IMR-90 (cell line): ENCODE measurements around the gene NPAS3. TPM values are rescaled to one million over a fixed set of nuclear protein-coding genes. Genes with fewer than 3 reads are reported as not detected.

Source experiments
- ATAC-seq: fragments of 200-7000 bp; cut with Tn5 transposase; 2 replicates; pipeline ENCODE4 v1.9.1; 2020; ENCODE audit warnings: low read depth, mild to moderate bottlenecking, moderate library complexity
- BruUV-seq: library from RNA; stranded (reverse); fragments of 400-500 nt; replicated peaks from 2 replicates; lab custom pipeline; 2021; lab: Mats Ljungman, UMichigan
- CTCF ChIA-PET: fragments of 300-600 bp; formaldehyde crosslinking; extraction: SDS; loops from one replicate; lab custom pipeline; 2021; ENCODE audit warnings: antibody characterized with exemption; lab: Yijun Ruan, JAX
- POLR2A ChIA-PET: fragments of 300-600 bp; sonication (Branson Sonifier 250); formaldehyde crosslinking; loops from one replicate; lab custom pipeline; 2022; ENCODE audit warnings: antibody characterized with exemption; ENCODE audit not compliant: unreplicated experiment; lab: Charles Lee
- DNase-seq: peaks from one replicate; pipeline ENCODE4 v3.0.0; 2013
- H2AFZ ChIP-seq: replicated peaks from 2 replicates; pipeline ENCODE3; 2013; ENCODE audit warnings: low read length, mild to moderate bottlenecking; ENCODE audit not compliant: poor library complexity
- H2AK5ac ChIP-seq: 2 replicates; pipeline ENCODE4 v1.6.1; 2013; ENCODE audit warnings: low read depth, low read length, inconsistent platforms
- H2AK9ac ChIP-seq: replicated peaks from 2 replicates; pipeline ENCODE3; 2013; ENCODE audit warnings: mild to moderate bottlenecking, low read depth, low read length, moderate library complexity; ENCODE audit not compliant: poor library complexity
- H2BK120ac ChIP-seq: 2 replicates; pipeline ENCODE4 v1.6.1; 2013; ENCODE audit warnings: low read depth, low read length, inconsistent platforms
- H2BK15ac ChIP-seq: 3 replicates; pipeline ENCODE4 v1.6.1; 2013; ENCODE audit warnings: low read depth, low read length, inconsistent platforms
- H2BK20ac ChIP-seq: 2 replicates; pipeline ENCODE4 v1.6.1; 2013; ENCODE audit warnings: low read depth, mild to moderate bottlenecking, inconsistent platforms, low read length, moderate library complexity
- H2BK5ac ChIP-seq: 2 replicates; pipeline ENCODE4 v1.6.1; 2013; ENCODE audit warnings: mild to moderate bottlenecking, low read depth, low read length, inconsistent platforms; ENCODE audit not compliant: poor library complexity, severe bottlenecking
- H3K14ac ChIP-seq: replicated peaks from 2 replicates; pipeline ENCODE4 v1.6.1; 2013; ENCODE audit warnings: low read depth, low read length, inconsistent platforms
- H3K18ac ChIP-seq: 2 replicates; pipeline ENCODE4 v1.6.1; 2013; ENCODE audit warnings: low read depth, low read length, control low read depth
- H3K23ac ChIP-seq: 2 replicates; pipeline ENCODE4 v1.6.1; 2013; ENCODE audit warnings: low read depth, low read length, inconsistent platforms
- H3K27ac ChIP-seq: 2 replicates; pipeline ENCODE4 v1.5.1; 2013; ENCODE audit warnings: mild to moderate bottlenecking, control low read depth, low read length; ENCODE audit not compliant: insufficient read depth
- H3K27me3 ChIP-seq: 2 replicates; pipeline ENCODE4 v1.6.1; 2013; ENCODE audit warnings: low read length; ENCODE audit not compliant: control insufficient read depth, insufficient read depth
- H3K36me3 ChIP-seq: 2 replicates; pipeline ENCODE4 v1.6.1; 2013; ENCODE audit warnings: low read length, mixed read lengths; ENCODE audit not compliant: control insufficient read depth, insufficient read depth
- H3K4ac ChIP-seq: 2 replicates; pipeline ENCODE4 v1.6.1; 2013; ENCODE audit warnings: low read depth, low read length, inconsistent platforms
- H3K4me1 ChIP-seq: 2 replicates; pipeline ENCODE4 v1.6.1; 2013; ENCODE audit warnings: low read length, mixed read lengths; ENCODE audit not compliant: control insufficient read depth, insufficient read depth
- H3K4me2 ChIP-seq: 2 replicates; pipeline ENCODE4 v1.6.1; 2013; ENCODE audit warnings: low read depth, mild to moderate bottlenecking, control low read depth, low read length, moderate library complexity
- H3K4me3 ChIP-seq: 2 replicates; pipeline ENCODE4 v1.5.1; 2013; ENCODE audit warnings: low read depth, mild to moderate bottlenecking, control low read depth, low read length, moderate library complexity; ENCODE audit not compliant: insufficient read depth
- H3K56ac ChIP-seq: 2 replicates; pipeline ENCODE4 v1.6.1; 2013; ENCODE audit warnings: low read length, inconsistent platforms; ENCODE audit not compliant: insufficient read depth; ENCODE audit errors: extremely low read depth
- H3K79me1 ChIP-seq, 2 experiments: 2 replicates each; pipeline ENCODE4 v1.6.1; 2013; ENCODE audit warnings: low read length in 2 of 2, inconsistent platforms in 1 of 2, low read depth in 1 of 2
- H3K9ac ChIP-seq: 2 replicates; pipeline ENCODE4 v1.6.1; 2013; ENCODE audit warnings: low read depth, low read length, control low read depth
- H3K9me1 ChIP-seq: 2 replicates; pipeline ENCODE4 v1.6.1; 2013; ENCODE audit warnings: low read length, inconsistent platforms; ENCODE audit not compliant: insufficient read depth
- H3K9me3 ChIP-seq: 2 replicates; pipeline ENCODE4 v1.6.1; 2013; ENCODE audit warnings: low read length; ENCODE audit not compliant: control insufficient read depth, insufficient read depth
- H4K20me1 ChIP-seq: 2 replicates; pipeline ENCODE4 v1.6.1; 2013; ENCODE audit warnings: low read length, inconsistent platforms; ENCODE audit not compliant: insufficient read depth
- H4K5ac ChIP-seq: 2 replicates; pipeline ENCODE4 v1.6.1; 2013; ENCODE audit warnings: mild to moderate bottlenecking, low read depth, low read length, control low read depth
- H4K8ac ChIP-seq, 2 experiments: 2 replicates each; pipeline ENCODE4 v1.6.1; 2013; ENCODE audit warnings: low read depth in 2 of 2, low read length in 2 of 2, control low read depth in 1 of 2, inconsistent platforms in 1 of 2
- H4K91ac ChIP-seq: 2 replicates; pipeline ENCODE4 v1.6.1; 2013; ENCODE audit warnings: low read depth, low read length, inconsistent platforms; ENCODE audit not compliant: insufficient read depth
- CEBPB ChIP-seq: IDR thresholded peaks from 2 replicates; pipeline ENCODE4 v1.6.1; 2012; ENCODE audit warnings: low read depth, low read length, improper control_type of control experiment
- NFE2L2 ChIP-seq: fragments of 150-350 bp; IDR thresholded peaks from 2 replicates; pipeline ENCODE4 v1.6.1; 2016; ENCODE audit warnings: low read depth, mild to moderate bottlenecking, low read length
- USF2 ChIP-seq: fragments of 150-350 bp; IDR thresholded peaks from 2 replicates; pipeline ENCODE4 v1.6.1; 2017; ENCODE audit warnings: mild to moderate bottlenecking, antibody characterized with exemption, low read length, low read depth
- WGBS, 2 experiments: methylation state at CpG; one replicate each; pipeline versions ENCODE4 v1.1.5 to v1.1.7; 2013; ENCODE audit warnings: missing lambda C conversion rate in 2 of 2; ENCODE audit not compliant: insufficient read length in 1 of 2; ENCODE audit errors: extremely low coverage in 2 of 2; 5-methylcytosine and 5-hydroxymethylcytosine counted together
- dilution Hi-C: fragments of 300-500 bp; cut with HindIII; formaldehyde crosslinking; loops from one replicate; pipeline ENCODE4 v1.14.3; 2018; ENCODE audit warnings: low sequenced_read_pairs; ENCODE audit not compliant: unreplicated experiment
- in situ Hi-C: fragments of 300-500 bp; cut with MboI; formaldehyde crosslinking; loops from 3 replicates; pipeline ENCODE4 v1.14.3; 2019; ENCODE audit warnings: low sequenced_read_pairs, inconsistent platforms, mixed read lengths
- intact Hi-C: fragments of 100-400 bp; cut with micrococcal nuclease; formaldehyde crosslinking; loops from 2 replicates; pipeline ENCODE4 v1.10.0; 2022
- polyA plus RNA-seq, 3 experiments: library from polyadenylated mRNA; depleted of rRNA; stranded (reverse); fragments of >200 nt; gene quantifications; 2 replicates each; pipeline ENCODE4 v1.2.3, GENCODE V29; 2012; ENCODE audit warnings: low replicate concordance in 1 of 3
- total RNA-seq: library from RNA; depleted of rRNA; stranded (reverse); fragments of >200 nt; gene quantifications from 2 replicates; pipeline ENCODE4 v1.2.3, GENCODE V29; 2012

NPAS3 gene
- total and polyA plus RNA-seq, 2 of the 4 experiments (the other 2 are of a cell fraction), result not detected

- POLR2A ChIA-PET, result no interaction called here
- in situ Hi-C loops (no loop called here), dilution Hi-C loops (no loop called here)
These were observed 741.0 kb downstream of the NPAS3 start for GRCh38 chr14:33679461-33680225.

More at GRCh38 chr14:33679461-33680225, 741.0 kb downstream of the NPAS3 start:
- no peak overlapping the region for H3K9ac ChIP-seq
- H3K36me3 ChIP-seq, result no peaks in the 10 kb centered on the region
- no peak overlapping the region for H4K91ac ChIP-seq
- intact Hi-C loops, result no loop called here
- no peaks in the 10 kb centered on the region for H3K9me3 ChIP-seq
- no peak overlapping the region for H3K27ac ChIP-seq
- H2AFZ ChIP-seq, result no peak overlapping the region
- 100% methylated on average over 1 of the region's 3 CpGs; no CpG with 5 or more reads in 1 of the 2 experiments for WGBS, 2 experiments
- no peak overlapping the region for H3K56ac ChIP-seq
- H3K4me2 ChIP-seq, result no peak overlapping the region
- H3K23ac ChIP-seq, result no peak overlapping the region
- no peak overlapping the region for H3K14ac ChIP-seq
- no peak overlapping the region for H2BK120ac ChIP-seq
- no peaks in the 10 kb centered on the region for H4K20me1 ChIP-seq
- H3K27me3 ChIP-seq, result no peaks in the 10 kb centered on the region
- CTCF ChIA-PET, result no interaction called here
- BruUV-seq, result no TSS peak
- no peak overlapping the region for H4K8ac ChIP-seq
- no peak for ATAC-seq
- H2AK5ac ChIP-seq, result no peak overlapping the region
- H3K4me1 ChIP-seq, result no peaks in the 10 kb centered on the region
- no peaks in the 10 kb centered on the region for H3K9me1 ChIP-seq
- H3K4me3 ChIP-seq, result no peak overlapping the region
- no peak overlapping the region for H2AK9ac ChIP-seq
- peak; percentile 13 for DNase-seq
- H2BK5ac ChIP-seq, result no peak overlapping the region
- peak; percentile 15; the same call in 1 of the 2 replicates for TF ChIP-seq CEBPB
- TF ChIP-seq NFE2L2, result no peak
- no peak for TF ChIP-seq USF2
- H3K79me1 ChIP-seq, result no peaks in the 10 kb centered on the region
- no peak overlapping the region for H3K18ac ChIP-seq
- H2BK20ac ChIP-seq, result no peak overlapping the region
- no peak overlapping the region for H2BK15ac ChIP-seq
- H3K4ac ChIP-seq, result no peak overlapping the region
- H4K5ac ChIP-seq, result no peak overlapping the region
